Gastroesophageal sphincter (tissue), 3 donors: Measurements from ENCODE around the gene TCP1.

Experiments used
- CTCF ChIP-seq, 4 experiments: fragments of 200-600 bp in 2 of 4; fragments of 450-650 bp in 2 of 4; sonication (generic) in 1 of 4; IDR thresholded peaks; one replicate each; pipeline ENCODE4 v1.5.1; 2017 to 2019; ENCODE audit warnings: antibody characterized with exemption in 4 of 4, mild to moderate bottlenecking in 2 of 4, moderate library complexity in 2 of 4
- POLR2A ChIP-seq, 2 donors: fragments of 450-650 bp; IDR thresholded peaks; one replicate each; pipeline ENCODE4 v1.6.1; 2017; ENCODE audit warnings: antibody characterized with exemption in 2 of 2, mild to moderate bottlenecking in 2 of 2, moderate library complexity in 1 of 2
- POLR2AphosphoS5 ChIP-seq: sonication (generic); formaldehyde crosslinking; IDR thresholded peaks from one replicate; pipeline ENCODE4 v1.6.1; 2017; ENCODE audit warnings: antibody characterized with exemption

- TF ChIP-seq CTCF (IDR thresholded peaks at IDR 0.05) (no peak), POLR2A (IDR thresholded peaks at IDR 0.05) (no peak), POLR2AphosphoS5 (no peak)
Measured at GRCh38 chr6:159745081-159745480, 44.3 kb downstream of the TCP1 start.
